Activated naive CD4-positive, alpha-beta T cell treated with anti-CD3 and anti-CD28 coated beads for 36 hours (primary cell): ENCODE measurements around the gene ANKDD1B. TPM values are rescaled to one million over a fixed set of nuclear protein-coding genes. Genes with fewer than 3 reads are reported as not detected.

Experiments
- CTCF ChIA-PET: fragments of 350-600 bp; sonication (Branson Sonifier 250); formaldehyde crosslinking; loops from one replicate; lab custom pipeline; 2021; ENCODE audit warnings: antibody characterized with exemption; lab: Charles Lee
- DNase-seq: peaks from one replicate; pipeline ENCODE4 v3.0.0-alpha.2; 2020
- H3K27ac Mint-ChIP-seq: one replicate; pipeline ENCODE4 v1.8.0; 2021; ENCODE audit warnings: mild to moderate bottlenecking, mixed read lengths
- H3K27me3 Mint-ChIP-seq: one replicate; pipeline ENCODE4 v1.8.0; 2021; ENCODE audit warnings: low read depth, mixed read lengths
- H3K36me3 Mint-ChIP-seq: one replicate; pipeline ENCODE4 v1.8.0; 2021; ENCODE audit warnings: low read depth, mixed read lengths
- H3K4me1 Mint-ChIP-seq: one replicate; pipeline ENCODE4 v1.8.0; 2021; ENCODE audit warnings: low read depth, mixed read lengths
- H3K4me3 Mint-ChIP-seq: one replicate; pipeline ENCODE4 v1.8.0; 2021; ENCODE audit warnings: mild to moderate bottlenecking, moderate library complexity, mixed read lengths
- H3K9me3 Mint-ChIP-seq: one replicate; pipeline ENCODE4 v1.8.0; 2021; ENCODE audit warnings: mixed read lengths
- intact Hi-C: fragments of 100-400 bp; cut with micrococcal nuclease; formaldehyde crosslinking; loops from one replicate; pipeline ENCODE4 v1.15.1; 2023
- total RNA-seq, 2 experiments: library from RNA; stranded (reverse); gene quantifications; one replicate each; pipeline ENCODE4 v1.2.3, GENCODE V29; 2021

ANKDD1B gene
- total RNA-seq, 2 experiments from 2014 or later = not detected

DNA sequence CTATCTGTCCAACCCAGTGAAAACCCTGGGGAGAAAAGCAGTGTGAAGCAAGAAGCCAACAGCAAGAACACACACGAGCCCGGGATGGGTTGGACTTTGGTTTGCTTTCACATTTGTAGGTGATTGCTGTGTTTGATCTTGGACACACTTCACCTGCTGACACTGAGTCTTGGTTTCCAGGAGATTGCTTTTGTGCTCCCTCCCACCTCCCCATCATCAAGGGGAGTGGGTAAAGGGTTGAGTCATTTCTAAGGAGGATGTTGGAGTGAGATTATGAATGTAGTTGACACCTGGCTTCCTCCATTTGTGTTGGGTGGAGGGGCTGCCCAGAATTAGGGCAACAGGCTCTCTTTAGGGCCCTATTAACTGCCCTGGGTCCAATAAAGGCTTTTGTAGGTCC, 37.5 kb downstream of the ANKDD1B start:
- DNase-seq = peak; percentile 43
- CTCF ChIA-PET = no interaction called here
- Mint-ChIP-seq H3K27ac (no peak overlapping the region), H3K36me3 (no peaks in the 10 kb centered on the region), H3K4me3 (no peak overlapping the region), H3K27me3 (no peaks in the 10 kb centered on the region), H3K4me1 (peaks cover 3% of the 10 kb centered on the region), H3K9me3 (no peaks in the 10 kb centered on the region)
- intact Hi-C loops = no loop called here

DNA sequence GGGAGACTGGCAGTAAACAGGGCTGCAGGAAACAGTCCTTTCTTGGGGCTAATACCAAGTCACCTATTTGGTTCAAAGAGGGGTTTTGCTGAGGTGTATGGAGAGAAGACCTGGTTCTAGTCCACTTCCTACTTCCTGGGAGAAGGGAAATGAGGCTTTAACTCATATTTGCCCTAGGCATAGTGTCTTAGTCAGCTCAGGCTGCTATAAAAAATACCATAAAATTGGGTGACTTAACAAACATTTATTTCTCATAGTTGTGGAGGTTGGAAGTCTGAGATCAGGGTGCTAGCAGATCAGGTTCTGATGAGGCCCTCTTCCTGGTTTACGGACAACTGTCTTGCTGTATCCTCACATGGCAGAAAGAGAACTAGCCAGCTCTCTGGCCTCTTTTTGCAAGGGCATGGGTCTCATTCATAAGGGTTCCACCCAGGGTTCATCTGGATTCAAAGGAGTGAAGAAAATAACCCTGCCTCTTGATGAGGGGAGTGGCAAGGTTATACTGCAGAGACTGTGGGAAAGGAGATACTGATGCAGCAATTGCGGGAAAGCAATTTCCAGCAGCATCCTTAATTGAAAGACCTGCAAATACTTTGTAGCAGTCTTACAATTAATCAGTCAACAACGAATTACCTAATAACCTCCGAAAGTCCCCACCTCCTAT, 40.5 kb downstream of the ANKDD1B start:
- Mint-ChIP-seq H3K27me3 (no peaks in the 10 kb centered on the region), H3K4me1 (peaks cover 3% of the 10 kb centered on the region), H3K36me3 (no peaks in the 10 kb centered on the region), H3K4me3 (no peak overlapping the region), H3K9me3 (no peaks in the 10 kb centered on the region), H3K27ac (no peak overlapping the region)
- CTCF ChIA-PET = no interaction called here
- intact Hi-C loops = no loop called here
- DNase-seq = no peak

DNA sequence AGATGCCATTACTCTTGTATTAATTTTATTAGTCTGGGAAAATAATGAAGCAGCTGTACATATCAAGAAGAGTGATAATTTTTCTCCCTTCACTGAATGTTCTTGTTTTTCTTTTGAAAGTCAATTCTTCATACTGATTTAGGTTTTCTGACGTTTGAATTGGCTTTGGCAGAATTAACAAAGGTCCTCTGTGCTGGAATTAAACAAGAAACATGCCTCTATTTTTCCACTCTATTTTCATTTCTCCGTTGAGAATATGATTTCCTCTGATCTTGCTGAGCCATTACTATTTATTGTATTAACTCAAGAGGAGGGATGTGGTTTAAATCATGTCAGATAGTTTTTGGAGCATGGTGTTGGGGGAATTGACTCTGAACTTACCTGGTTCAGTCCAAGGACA, 42.3 kb downstream of the ANKDD1B start:
- CTCF ChIA-PET = no interaction called here

DNA sequence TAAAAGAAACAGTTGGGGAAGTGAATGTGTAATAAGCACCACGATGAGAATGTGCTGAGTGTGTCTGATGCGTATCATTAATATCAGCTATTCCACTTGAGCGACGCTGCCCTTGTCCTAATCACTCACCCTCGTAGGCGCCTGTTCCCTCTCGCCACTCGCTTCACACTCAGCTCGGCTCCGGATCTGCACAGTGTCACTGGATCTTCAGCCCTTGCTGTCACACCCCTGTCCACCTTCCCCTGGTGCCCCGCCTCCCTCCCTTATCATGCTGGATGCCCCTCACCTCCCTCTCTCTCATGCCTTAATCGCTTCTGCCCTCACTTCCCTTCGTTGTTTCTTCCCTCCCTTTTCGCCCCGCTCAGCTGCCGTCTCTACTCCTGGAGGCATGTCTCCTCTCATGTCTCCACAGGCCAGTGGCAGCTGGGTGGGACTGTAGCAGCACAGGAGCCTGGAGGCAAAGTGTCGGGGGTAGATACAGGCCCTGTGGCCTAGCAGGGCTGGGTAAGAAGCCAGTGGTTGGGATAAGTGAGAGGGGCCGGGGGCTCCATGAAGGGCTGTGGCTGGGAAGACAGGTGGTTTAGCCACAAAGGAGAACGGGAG, 43.5 kb downstream of the ANKDD1B start:
- Mint-ChIP-seq H3K36me3 (no peaks in the 10 kb centered on the region), H3K9me3 (no peaks in the 10 kb centered on the region), H3K4me1 (no peaks in the 10 kb centered on the region), H3K27me3 (no peaks in the 10 kb centered on the region), H3K27ac (no peak overlapping the region), H3K4me3 (no peak overlapping the region)
- intact Hi-C loops = no loop called here
- CTCF ChIA-PET = interaction anchor here (0.6 kb wide), 1 partner anchor 686 kb away, joined by 4 read pairs; no protein-coding TSS in a partner anchor
- no peak for DNase-seq

More for the DNA sequence above, 42.3 kb downstream of the ANKDD1B start:
- Mint-ChIP-seq H3K27me3 (no peaks in the 10 kb centered on the region), H3K9me3 (no peaks in the 10 kb centered on the region), H3K4me3 (no peak overlapping the region), H3K4me1 (peaks cover 3% of the 10 kb centered on the region), H3K36me3 (no peaks in the 10 kb centered on the region), H3K27ac (no peak overlapping the region)
- no peak for DNase-seq
- intact Hi-C loops = no loop called here

DNA sequence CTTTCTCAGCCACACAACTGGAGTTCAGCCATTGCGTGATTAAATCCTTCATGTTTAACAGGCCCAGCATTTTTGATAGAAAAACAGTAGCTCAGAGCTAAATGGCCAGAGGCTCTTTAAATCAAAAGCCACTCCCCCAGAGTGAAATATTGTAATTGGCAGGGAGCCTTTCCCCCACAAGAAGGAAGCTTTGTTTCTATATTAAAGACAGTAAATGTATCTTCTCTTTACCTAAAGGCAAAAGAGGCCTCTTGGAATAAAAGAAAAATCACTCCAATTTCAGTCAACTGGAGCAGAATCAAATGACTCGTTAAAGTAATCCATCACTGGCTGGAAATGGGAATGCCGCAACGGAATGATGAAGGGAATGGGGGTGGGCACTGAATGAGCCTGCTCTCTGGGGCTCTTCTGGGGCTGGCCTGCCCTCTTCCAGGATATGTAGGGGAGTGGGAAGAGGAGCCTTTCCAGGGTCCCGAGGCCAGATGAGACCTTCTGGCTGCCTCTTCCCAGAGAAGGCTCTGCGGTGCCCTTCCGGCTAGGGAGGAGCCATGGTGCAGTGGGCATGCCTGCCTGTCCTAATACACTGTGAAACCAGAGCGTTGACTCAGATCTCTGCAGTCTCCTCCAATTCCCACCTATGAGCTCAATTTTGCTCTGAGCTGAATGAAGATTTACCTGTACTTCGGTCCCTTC, 45.2 kb downstream of the ANKDD1B start:
- H3K9me3 Mint-ChIP-seq = no peaks in the 10 kb centered on the region
- no peak for DNase-seq
- no peaks in the 10 kb centered on the region for H3K4me1 Mint-ChIP-seq
- H3K36me3 Mint-ChIP-seq = no peaks in the 10 kb centered on the region
- intact Hi-C loops = no loop called here
- CTCF ChIA-PET = interaction anchor here (0.6 kb wide), 1 partner anchor 72 kb away, joined by 3 read pairs; no protein-coding TSS in a partner anchor
- H3K27me3 Mint-ChIP-seq = no peaks in the 10 kb centered on the region
- H3K27ac Mint-ChIP-seq = no peak overlapping the region
- H3K4me3 Mint-ChIP-seq = no peak overlapping the region

DNA sequence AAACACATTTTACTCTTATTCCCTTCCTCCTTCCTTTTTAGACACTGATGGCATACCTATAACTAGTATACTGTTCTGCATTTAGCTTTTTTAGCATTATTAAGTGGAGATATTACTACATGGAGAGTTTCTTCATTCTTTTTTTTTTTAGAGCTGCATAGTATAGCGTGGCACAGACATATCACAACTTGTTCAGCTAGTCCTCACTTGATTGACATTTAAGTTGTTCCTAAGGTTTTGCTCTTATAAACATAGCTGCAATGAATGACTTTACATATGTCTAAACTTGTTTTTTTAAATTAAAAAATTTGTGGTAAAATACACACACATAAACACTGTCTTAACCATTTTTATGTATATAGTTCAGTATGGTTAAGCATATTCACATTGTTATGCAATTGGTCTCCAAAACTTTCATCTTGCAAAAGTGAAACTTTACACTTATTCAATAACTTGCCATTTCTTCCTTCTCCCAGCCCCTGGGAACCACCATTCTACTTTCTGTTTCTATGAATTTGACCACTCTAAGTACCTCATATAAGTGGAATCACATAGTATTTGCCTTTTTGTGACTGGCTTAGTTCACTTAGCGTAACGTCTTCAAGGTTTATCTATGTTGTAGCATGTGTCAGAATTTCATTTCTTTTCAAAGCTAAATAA, 48.7 kb downstream of the ANKDD1B start:
- no peak for DNase-seq
- CTCF ChIA-PET = interaction anchor here (1.3 kb wide), 1 partner anchor 9 kb away, joined by 3 read pairs; no protein-coding TSS in a partner anchor
- no peaks in the 10 kb centered on the region for H3K27me3 Mint-ChIP-seq
- H3K36me3 Mint-ChIP-seq = no peaks in the 10 kb centered on the region
- H3K4me1 Mint-ChIP-seq = no peaks in the 10 kb centered on the region
- no peak overlapping the region for H3K27ac Mint-ChIP-seq
- H3K9me3 Mint-ChIP-seq = no peaks in the 10 kb centered on the region
- intact Hi-C loops = no loop called here
- H3K4me3 Mint-ChIP-seq = no peak overlapping the region

DNA sequence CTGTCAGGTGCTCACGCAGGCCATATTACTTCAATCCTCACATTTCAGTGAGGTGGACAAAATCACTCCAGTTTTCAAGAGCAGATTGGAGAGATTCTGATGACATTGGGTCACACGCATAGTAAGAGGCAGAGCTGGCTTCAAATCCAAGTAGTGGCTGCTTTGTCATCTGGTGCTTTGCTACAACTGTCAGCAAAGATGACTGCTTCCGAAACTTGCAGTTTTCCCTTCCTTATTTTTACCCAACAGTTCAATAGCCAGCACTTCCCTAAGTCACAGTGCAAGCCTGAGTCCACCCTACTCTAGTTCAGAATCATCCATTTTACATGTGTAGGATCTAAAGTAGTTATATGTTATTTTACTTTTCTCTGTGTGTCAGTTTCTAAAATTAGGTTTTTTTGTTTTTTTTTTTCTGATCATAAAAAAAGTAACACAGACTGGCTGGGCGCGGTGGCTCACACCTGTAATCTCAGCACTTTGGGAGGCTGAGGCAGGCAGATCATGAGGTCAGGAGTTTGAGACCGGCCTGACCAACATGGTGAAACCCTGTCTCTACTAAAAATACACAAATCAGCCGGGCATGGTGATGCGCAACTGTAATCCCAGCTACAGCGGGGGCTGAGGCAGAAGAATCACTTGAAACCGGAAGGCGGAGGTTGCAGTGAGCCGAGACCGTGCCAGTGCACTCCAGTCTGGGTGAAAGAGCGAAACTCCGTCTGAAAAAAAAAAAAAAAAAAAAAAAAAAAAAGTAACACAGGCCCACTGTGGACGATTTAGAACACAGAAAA, 49.6 kb downstream of the ANKDD1B start:
- H3K4me3 Mint-ChIP-seq = no peak overlapping the region
- no peaks in the 10 kb centered on the region for H3K4me1 Mint-ChIP-seq
- H3K36me3 Mint-ChIP-seq = no peaks in the 10 kb centered on the region
- CTCF ChIA-PET = no interaction called here
- intact Hi-C loops = no loop called here
- H3K27me3 Mint-ChIP-seq = no peaks in the 10 kb centered on the region
- no peaks in the 10 kb centered on the region for H3K9me3 Mint-ChIP-seq
- DNase-seq = no peak
- H3K27ac Mint-ChIP-seq = no peak overlapping the region

DNA sequence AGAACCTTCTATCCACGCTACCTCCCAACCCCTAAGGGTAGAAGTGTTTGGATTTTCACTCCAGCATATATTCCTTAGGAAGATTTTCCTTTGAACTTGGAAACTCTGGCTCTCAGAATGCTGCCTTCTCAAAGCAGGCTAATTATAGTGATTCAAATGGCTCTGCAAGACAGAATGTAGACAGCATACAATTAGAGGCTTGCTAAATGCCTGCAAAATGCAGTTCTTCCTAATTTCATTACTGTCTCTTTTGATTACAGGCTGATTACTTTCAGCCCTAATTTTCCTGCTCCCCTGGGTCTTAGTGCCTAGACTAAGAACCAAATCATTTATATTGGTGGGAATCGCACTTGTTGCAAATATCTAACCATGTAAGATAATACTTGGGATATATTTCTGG, 50.8 kb downstream of the ANKDD1B start:
- H3K27ac Mint-ChIP-seq = no peak overlapping the region
- no peaks in the 10 kb centered on the region for H3K36me3 Mint-ChIP-seq
- no peak for DNase-seq
- CTCF ChIA-PET = no interaction called here
- no peaks in the 10 kb centered on the region for H3K9me3 Mint-ChIP-seq
- H3K4me1 Mint-ChIP-seq = no peaks in the 10 kb centered on the region
- intact Hi-C loops = no loop called here
- no peak overlapping the region for H3K4me3 Mint-ChIP-seq
- H3K27me3 Mint-ChIP-seq = no peaks in the 10 kb centered on the region

DNA sequence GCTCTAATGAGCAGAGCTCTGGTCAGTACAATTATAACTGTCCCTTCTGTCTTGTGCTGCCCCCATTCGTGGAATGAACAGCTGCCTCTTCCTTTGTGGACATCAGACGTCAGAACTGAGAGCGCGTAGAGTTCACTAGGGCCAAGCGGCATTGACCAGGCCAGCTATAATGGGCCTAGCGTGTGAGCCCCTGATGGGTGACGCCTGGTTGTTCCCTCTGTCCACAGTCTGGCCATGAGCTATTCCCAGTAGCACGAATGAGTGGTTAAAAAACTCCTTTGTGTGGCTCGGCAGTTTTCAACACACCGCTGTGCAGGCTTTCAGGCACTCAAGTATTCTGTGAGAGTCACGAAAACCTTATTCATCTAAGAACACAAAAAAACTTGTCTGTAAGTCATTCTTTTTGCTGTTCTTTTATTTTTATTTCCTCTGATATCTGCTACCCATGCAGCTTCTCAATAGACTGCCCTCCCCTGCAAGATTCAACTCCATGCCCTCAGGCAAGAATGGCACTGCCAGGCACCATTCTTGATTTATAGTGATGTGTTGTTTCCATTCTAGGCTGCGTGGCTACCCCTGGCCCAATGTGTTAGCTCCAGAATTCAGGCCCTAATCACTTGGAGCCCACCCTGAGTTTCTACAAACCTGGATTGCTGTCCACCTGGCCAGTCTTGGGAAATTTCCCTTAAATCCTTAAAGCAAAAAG, 52.5 kb downstream of the ANKDD1B start:
- no peak overlapping the region for H3K4me3 Mint-ChIP-seq
- CTCF ChIA-PET = no interaction called here
- intact Hi-C loops = no loop called here
- H3K36me3 Mint-ChIP-seq = no peaks in the 10 kb centered on the region
- peaks cover 5% of the 10 kb centered on the region for H3K4me1 Mint-ChIP-seq
- no peak overlapping the region for H3K27ac Mint-ChIP-seq
- no peaks in the 10 kb centered on the region for H3K9me3 Mint-ChIP-seq
- H3K27me3 Mint-ChIP-seq = no peaks in the 10 kb centered on the region
- no peak for DNase-seq

DNA sequence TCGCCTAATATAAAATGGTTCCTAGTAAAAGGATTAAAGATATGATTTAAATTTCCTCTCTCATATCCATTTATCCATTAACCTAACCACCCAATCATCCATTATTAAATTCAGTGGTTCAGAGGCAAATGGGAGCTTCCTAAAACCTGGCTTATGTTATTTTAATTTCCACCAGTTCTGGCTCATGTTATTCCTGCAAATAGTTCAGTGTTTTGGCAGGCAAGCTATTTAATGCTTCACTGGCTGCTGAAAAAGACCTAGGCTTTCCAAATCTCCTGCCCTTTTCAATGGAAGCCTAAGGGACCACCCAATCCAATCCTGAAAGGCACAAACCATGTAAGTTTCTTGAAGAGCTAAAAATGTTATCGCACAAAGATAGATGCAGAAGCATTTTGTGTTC, 53.7 kb downstream of the ANKDD1B start:
- CTCF ChIA-PET = interaction anchor here (0.7 to 1.4 kb wide), 2 partner anchors 10 to 698 kb away, joined by 3 read pairs; no protein-coding TSS in a partner anchor

DNA sequence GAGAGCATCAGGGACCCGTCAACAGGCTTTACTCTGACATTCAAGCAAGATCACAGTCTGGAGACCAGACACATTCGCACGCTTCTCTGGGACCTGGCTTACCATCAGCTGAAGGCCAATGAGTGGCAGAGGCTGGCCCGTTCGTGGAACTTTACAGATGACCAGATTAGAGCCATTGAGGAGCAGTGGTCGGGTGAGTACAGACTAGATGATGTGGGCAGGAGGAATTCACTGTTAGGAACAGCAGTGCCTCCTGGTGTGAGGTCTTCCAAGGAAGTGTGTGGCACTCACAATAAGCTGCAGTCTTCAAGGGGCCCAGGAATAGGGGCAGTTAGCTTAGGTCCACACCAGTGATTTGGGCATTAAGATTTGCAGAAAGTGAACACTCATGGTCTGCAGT, 55.5 kb downstream of the ANKDD1B start:
- intact Hi-C loops = loop anchor here (5.0 kb wide), 3 partner anchors 280 to 730 kb away; partner anchors contain the start of gene GCNT4
- Mint-ChIP-seq H3K9me3 (no peaks in the 10 kb centered on the region), H3K4me3 (no peak overlapping the region), H3K36me3 (peaks cover 3% of the 10 kb centered on the region), H3K27ac (no peak overlapping the region), H3K27me3 (no peaks in the 10 kb centered on the region), H3K4me1 (peaks cover 30% of the 10 kb centered on the region)
- DNase-seq = no peak
- CTCF ChIA-PET = no interaction called here

More for the DNA sequence above, 53.7 kb downstream of the ANKDD1B start:
- peaks cover 18% of the 10 kb centered on the region for H3K4me1 Mint-ChIP-seq
- DNase-seq = no peak
- no peaks in the 10 kb centered on the region for H3K36me3 Mint-ChIP-seq
- H3K4me3 Mint-ChIP-seq = no peak overlapping the region
- no peaks in the 10 kb centered on the region for H3K27me3 Mint-ChIP-seq
- no peaks in the 10 kb centered on the region for H3K9me3 Mint-ChIP-seq
- H3K27ac Mint-ChIP-seq = no peak overlapping the region
- intact Hi-C loops = loop anchor here (5.0 kb wide), 3 partner anchors 278 to 728 kb away; partner anchors contain the start of gene GCNT4
